Measurements from ENCODE around the gene NAT10. TPM values are rescaled to one million over a fixed set of nuclear protein-coding genes. Genes with fewer than 3 reads are reported as not detected.

NAT10 gene
- 17.0 and 20.4 TPM in 2 replicates for total RNA-seq

GRCh38 chr11:34105079-34105956 lies at the start of gene NAT10:
Gene NAT10, plus strand, starts transcription at chr11:34105629. Its CDS starts 2,597 bp downstream, at chr11:34108226.

Other genes starting within 250 kb of the NAT10 start
- gene LMO2, start 213.6 kb upstream of the NAT10 start, total RNA-seq: not detected in 2 replicates
- 206 and 266 TPM in 2 replicates for gene CAPRIN1, start 53.9 kb upstream of the NAT10 start, total RNA-seq

All from smooth muscle cell of trachea (primary cell).